Measurements from ENCODE around the gene CCN5. TPM values are rescaled to one million over a fixed set of nuclear protein-coding genes. Genes with fewer than 3 reads are reported as not detected.

The CCN5 gene
- total RNA-seq, 1 experiment from 2014 or later: 0.26 TPM

DNA sequence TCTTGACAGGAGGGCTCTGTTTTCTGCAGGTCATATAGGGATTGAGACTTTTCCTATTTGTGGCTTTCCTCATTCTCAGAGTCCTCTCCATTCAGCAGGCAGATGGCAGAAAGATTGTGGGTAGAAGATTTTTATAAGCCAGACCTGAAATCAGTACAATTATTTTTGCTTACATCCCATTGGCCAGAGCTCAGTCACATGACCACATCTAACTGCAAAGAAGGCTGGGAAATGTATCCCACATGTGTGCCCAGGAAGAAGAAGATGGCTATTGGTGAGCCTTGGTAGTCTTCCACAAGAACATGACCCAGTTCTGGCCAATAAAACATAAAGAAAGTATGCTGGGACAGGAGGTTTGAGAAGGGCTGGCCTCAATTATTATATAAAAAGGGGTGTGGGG is 21.5 kb upstream of the CCN5 start:
- H3K36me3 ChIP-seq (ENCODE audit: low read depth, low read length): no peaks in the 10 kb centered on the region
- no peaks in the 10 kb centered on the region for H3F3A ChIP-seq (ENCODE audit: low read length, unreplicated experiment)
- ATAC-seq (no peak), DNase-seq (no peak)
- H3K9me2 ChIP-seq (replicated peaks; ENCODE audit: low read length): no peaks in the 10 kb centered on the region
- TSS peak; percentile 46 for BruUV-seq (replicated peaks)
- peak overlapping the region; percentile 31; the same call in 1 of the 2 replicates for H3K27ac ChIP-seq (ENCODE audit: low read length)
- no peak overlapping the region for H2AFZ ChIP-seq (ENCODE audit: low read length)
- no peak overlapping the region for H3K4me3 ChIP-seq (ENCODE audit: low read length)
- H3K4me2 ChIP-seq (ENCODE audit: low read length): peak overlapping the region; percentile 53
- H3K4me1 ChIP-seq (ENCODE audit: insufficient read depth, low read length): peaks cover 18% of the 10 kb centered on the region
- CTCF ChIA-PET: no interaction called here
- H3K79me2 ChIP-seq (ENCODE audit: low read length): no peaks in the 10 kb centered on the region
- intact Hi-C loops (cut with micrococcal nuclease): loop anchor here (1.0 kb wide), 1 partner anchor 37 kb away; no protein-coding TSS in a partner anchor
- no peaks in the 10 kb centered on the region for H3K27me3 ChIP-seq (ENCODE audit: low read length)
- H3K9ac ChIP-seq (ENCODE audit: low read length): no peak overlapping the region
- no peak for TF ChIP-seq EZH2 (IDR thresholded peaks at IDR 0.05; ENCODE audit: low read length, unreplicated experiment)
- TF ChIP-seq, protein P1, sequence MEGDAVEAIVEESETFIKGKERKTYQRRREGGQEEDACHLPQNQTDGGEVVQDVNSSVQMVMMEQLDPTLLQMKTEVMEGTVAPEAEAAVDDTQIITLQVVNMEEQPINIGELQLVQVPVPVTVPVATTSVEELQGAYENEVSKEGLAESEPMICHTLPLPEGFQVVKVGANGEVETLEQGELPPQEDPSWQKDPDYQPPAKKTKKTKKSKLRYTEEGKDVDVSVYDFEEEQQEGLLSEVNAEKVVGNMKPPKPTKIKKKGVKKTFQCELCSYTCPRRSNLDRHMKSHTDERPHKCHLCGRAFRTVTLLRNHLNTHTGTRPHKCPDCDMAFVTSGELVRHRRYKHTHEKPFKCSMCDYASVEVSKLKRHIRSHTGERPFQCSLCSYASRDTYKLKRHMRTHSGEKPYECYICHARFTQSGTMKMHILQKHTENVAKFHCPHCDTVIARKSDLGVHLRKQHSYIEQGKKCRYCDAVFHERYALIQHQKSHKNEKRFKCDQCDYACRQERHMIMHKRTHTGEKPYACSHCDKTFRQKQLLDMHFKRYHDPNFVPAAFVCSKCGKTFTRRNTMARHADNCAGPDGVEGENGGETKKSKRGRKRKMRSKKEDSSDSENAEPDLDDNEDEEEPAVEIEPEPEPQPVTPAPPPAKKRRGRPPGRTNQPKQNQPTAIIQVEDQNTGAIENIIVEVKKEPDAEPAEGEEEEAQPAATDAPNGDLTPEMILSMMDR (conservative IDR thresholded peaks at IDR 0.05; ENCODE audit: low read depth, low read length): no peak
- no peak for TF ChIP-seq EZH2phosphoT487 (IDR thresholded peaks at IDR 0.05; ENCODE audit: borderline replicate concordance, low read length)
- POLR2A ChIA-PET (ENCODE audit: unreplicated experiment): no interaction called here
- no peaks in the 10 kb centered on the region for H4K20me1 ChIP-seq (ENCODE audit: low read length)
- no peaks in the 10 kb centered on the region for H3K9me3 ChIP-seq (ENCODE audit: low read length)

DNA sequence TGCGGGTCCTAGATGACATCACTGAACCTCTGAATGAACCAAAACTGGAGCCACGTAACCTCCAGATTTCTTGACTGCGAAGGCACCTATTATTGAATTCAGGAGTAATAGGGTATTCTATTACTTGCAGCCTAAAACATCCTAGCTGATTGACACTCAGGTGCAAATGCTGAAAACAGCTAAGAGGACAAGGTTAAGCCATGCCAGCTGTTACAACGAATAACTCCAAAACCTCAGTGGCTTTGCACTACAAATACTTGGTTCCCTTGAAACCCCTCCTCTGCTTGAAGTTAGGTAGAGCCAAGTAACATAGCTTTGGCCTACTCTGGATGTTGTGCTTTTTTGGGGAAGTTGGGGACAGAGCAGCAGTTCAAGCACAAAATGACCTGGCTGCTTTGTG is 21.0 kb upstream of the CCN5 start:
- H3K27ac ChIP-seq (ENCODE audit: low read length): no peak overlapping the region
- no peaks in the 10 kb centered on the region for H3F3A ChIP-seq (ENCODE audit: low read length, unreplicated experiment)
- POLR2A ChIA-PET (ENCODE audit: unreplicated experiment): no interaction called here
- ATAC-seq: no peak
- no peaks in the 10 kb centered on the region for H3K9me2 ChIP-seq (replicated peaks; ENCODE audit: low read length)
- TF ChIP-seq, protein P1 (conservative IDR thresholded peaks at IDR 0.05; ENCODE audit: low read depth, low read length): no peak
- no peak for TF ChIP-seq EZH2phosphoT487 (IDR thresholded peaks at IDR 0.05; ENCODE audit: borderline replicate concordance, low read length)
- BruUV-seq (replicated peaks): no TSS peak
- H3K4me2 ChIP-seq (ENCODE audit: low read length): no peak overlapping the region
- H2AFZ ChIP-seq (ENCODE audit: low read length): no peak overlapping the region
- H3K27me3 ChIP-seq (ENCODE audit: low read length): no peaks in the 10 kb centered on the region
- no peak overlapping the region for H3K4me3 ChIP-seq (ENCODE audit: low read length)
- intact Hi-C loops (cut with micrococcal nuclease): no loop called here
- peaks cover 18% of the 10 kb centered on the region for H3K4me1 ChIP-seq (ENCODE audit: insufficient read depth, low read length)
- no peak for DNase-seq
- H3K9me3 ChIP-seq (ENCODE audit: low read length): no peaks in the 10 kb centered on the region
- no peaks in the 10 kb centered on the region for H3K79me2 ChIP-seq (ENCODE audit: low read length)
- H3K9ac ChIP-seq (ENCODE audit: low read length): no peak overlapping the region
- H4K20me1 ChIP-seq (ENCODE audit: low read length): no peaks in the 10 kb centered on the region
- CTCF ChIA-PET: no interaction called here
- no peaks in the 10 kb centered on the region for H3K36me3 ChIP-seq (ENCODE audit: low read depth, low read length)

DNA sequence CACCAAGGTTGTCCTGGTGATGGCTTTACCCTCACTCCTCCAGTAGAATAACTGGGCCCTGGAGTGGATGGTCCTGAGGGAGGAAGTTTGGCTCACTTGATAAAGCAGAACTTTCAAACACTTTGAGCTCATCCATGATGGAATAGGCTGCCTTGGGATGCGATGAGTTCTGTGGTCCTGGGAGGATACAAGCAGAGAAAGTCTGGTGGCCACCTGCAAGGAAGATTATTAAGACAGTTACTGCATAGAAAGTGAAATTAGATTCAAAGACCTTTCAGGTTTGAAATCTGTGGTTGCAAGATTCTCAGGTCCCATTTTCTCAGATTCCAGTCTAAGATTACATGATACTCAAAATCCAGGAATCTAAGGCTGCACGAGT is 19.9 kb upstream of the CCN5 start:
- H3K36me3 ChIP-seq (ENCODE audit: low read depth, low read length): no peaks in the 10 kb centered on the region
- no peaks in the 10 kb centered on the region for H3K9me2 ChIP-seq (replicated peaks; ENCODE audit: low read length)
- no peak for TF ChIP-seq EZH2 (IDR thresholded peaks at IDR 0.05; ENCODE audit: low read length, unreplicated experiment)
- no peak for TF ChIP-seq EZH2phosphoT487 (IDR thresholded peaks at IDR 0.05; ENCODE audit: borderline replicate concordance, low read length)
- TF ChIP-seq, protein P1 (conservative IDR thresholded peaks at IDR 0.05; ENCODE audit: low read depth, low read length): no peak
- no peaks in the 10 kb centered on the region for H3K27me3 ChIP-seq (ENCODE audit: low read length)
- no peak overlapping the region for H3K4me2 ChIP-seq (ENCODE audit: low read length)
- no peaks in the 10 kb centered on the region for H3K9me3 ChIP-seq (ENCODE audit: low read length)
- ATAC-seq: no peak
- intact Hi-C loops (cut with micrococcal nuclease): no loop called here
- H3K9ac ChIP-seq (ENCODE audit: low read length): no peak overlapping the region
- ChIA-PET CTCF (no interaction called here), POLR2A (ENCODE audit: unreplicated experiment) (no interaction called here)
- H3K4me1 ChIP-seq (ENCODE audit: insufficient read depth, low read length): peaks cover 18% of the 10 kb centered on the region
- no peak overlapping the region for H2AFZ ChIP-seq (ENCODE audit: low read length)
- BruUV-seq (replicated peaks): no TSS peak
- H4K20me1 ChIP-seq (ENCODE audit: low read length): no peaks in the 10 kb centered on the region
- H3K4me3 ChIP-seq (ENCODE audit: low read length): no peak overlapping the region
- H3F3A ChIP-seq (ENCODE audit: low read length, unreplicated experiment): no peaks in the 10 kb centered on the region
- no peak for DNase-seq
- no peaks in the 10 kb centered on the region for H3K79me2 ChIP-seq (ENCODE audit: low read length)
- H3K27ac ChIP-seq (ENCODE audit: low read length): no peak overlapping the region
